ENCODE measurements around the gene COL28A1.

DNA sequence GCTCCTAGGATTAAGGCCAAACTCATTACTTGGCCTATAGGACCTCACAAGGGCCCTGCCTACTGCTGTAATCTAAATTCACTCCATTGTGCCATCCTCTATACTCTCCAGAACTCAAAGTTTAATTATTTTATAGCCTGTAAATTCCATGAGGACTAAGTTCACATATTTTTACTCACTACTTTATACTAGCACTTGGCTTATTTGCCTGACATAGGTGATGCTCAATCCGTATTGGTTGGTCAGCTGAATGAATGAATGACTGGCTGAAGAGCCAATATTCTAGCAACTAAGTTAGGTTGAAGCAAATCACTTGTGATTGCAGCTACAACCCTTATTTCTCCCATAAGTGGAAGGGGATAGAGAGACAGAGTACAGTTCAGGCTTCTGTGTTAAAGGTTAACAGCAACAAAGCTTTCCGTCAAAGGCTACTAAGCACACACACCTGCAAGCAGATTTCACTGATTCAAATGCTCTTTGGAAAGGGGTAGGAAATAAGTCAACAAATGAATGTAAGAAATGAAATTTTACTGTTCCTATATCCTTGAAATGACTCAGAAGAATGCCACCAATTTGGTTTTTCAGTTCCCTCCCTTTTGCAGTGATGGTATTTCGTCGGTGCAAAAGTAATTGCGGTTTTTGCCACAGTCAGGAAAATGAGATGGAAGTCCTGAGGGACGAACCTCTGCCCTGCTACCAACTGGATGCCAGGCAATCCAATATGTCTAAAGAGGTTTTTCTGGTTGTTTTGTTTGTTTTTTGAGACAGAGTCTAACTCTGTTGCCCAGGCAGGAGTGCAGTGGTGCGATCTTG lies 120.7 kb downstream of the COL28A1 start:
- TF ChIP-seq POLR2AphosphoS5 (IDR thresholded peaks at IDR 0.05; ENCODE audit: low read depth, low read length) (no peak), REST (IDR thresholded peaks at IDR 0.05; ENCODE audit: insufficient read depth in 1 of 2, low read depth in 2 of 2, low read length in 2 of 2) (no peak), SIN3A (IDR thresholded peaks at IDR 0.05; ENCODE audit: borderline replicate concordance, insufficient read depth, low read length) (no peak)

Data from PFSK-1 (cell line).